C4-2B (cell line): ENCODE measurements around the gene TTLL10.
A peak's percentile ranks its signal among the peaks of the same experiment; 100 is the strongest.
"Not testable (repeated sequence)": the region's sequence is repeated elsewhere in the genome, so short reads cannot be mapped to it uniquely, and the experiment has no call there.

ENCODE experiments used
- H3K27ac ChIP-seq: fragments of 450-650 bp; 2 replicates; pipeline ENCODE4 v1.5.1; 2017
- ZFX ChIP-seq: fragments of 450-650 bp; IDR thresholded peaks from 2 replicates; pipeline ENCODE4 v1.6.1; 2017
- TF ChIP-seq, protein P1 (sequence below): fragments of 450-650 bp; conservative IDR thresholded peaks from 2 replicates; pipeline ENCODE4 v1.5.1; 2017; ENCODE audit warnings: mild to moderate bottlenecking

The TTLL10 gene

DNA sequence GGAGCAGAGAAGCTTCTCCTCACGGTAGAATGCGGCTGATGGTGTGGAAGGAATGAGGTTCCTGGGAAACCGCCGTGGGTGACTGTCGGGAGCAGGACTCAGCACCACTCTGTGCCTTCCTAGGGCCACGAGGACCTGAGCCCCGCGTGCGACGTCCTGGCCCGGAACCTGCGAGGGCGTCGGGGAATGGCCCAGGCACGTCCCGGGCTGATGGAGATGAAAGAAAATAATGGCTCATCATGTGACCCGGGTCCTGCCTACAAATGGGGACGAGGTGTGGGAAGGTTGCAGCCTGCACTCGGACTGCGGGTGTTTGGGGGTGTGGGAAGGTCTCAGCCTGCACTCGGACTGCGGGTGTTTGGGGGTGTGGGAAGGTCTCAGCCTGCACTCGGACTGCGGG, 25.1 kb upstream of the TTLL10 start:
- no peak overlapping the region for H3K27ac ChIP-seq
- TF ChIP-seq, protein P1, sequence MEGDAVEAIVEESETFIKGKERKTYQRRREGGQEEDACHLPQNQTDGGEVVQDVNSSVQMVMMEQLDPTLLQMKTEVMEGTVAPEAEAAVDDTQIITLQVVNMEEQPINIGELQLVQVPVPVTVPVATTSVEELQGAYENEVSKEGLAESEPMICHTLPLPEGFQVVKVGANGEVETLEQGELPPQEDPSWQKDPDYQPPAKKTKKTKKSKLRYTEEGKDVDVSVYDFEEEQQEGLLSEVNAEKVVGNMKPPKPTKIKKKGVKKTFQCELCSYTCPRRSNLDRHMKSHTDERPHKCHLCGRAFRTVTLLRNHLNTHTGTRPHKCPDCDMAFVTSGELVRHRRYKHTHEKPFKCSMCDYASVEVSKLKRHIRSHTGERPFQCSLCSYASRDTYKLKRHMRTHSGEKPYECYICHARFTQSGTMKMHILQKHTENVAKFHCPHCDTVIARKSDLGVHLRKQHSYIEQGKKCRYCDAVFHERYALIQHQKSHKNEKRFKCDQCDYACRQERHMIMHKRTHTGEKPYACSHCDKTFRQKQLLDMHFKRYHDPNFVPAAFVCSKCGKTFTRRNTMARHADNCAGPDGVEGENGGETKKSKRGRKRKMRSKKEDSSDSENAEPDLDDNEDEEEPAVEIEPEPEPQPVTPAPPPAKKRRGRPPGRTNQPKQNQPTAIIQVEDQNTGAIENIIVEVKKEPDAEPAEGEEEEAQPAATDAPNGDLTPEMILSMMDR, result no peak
- TF ChIP-seq ZFX, result no peak

DNA sequence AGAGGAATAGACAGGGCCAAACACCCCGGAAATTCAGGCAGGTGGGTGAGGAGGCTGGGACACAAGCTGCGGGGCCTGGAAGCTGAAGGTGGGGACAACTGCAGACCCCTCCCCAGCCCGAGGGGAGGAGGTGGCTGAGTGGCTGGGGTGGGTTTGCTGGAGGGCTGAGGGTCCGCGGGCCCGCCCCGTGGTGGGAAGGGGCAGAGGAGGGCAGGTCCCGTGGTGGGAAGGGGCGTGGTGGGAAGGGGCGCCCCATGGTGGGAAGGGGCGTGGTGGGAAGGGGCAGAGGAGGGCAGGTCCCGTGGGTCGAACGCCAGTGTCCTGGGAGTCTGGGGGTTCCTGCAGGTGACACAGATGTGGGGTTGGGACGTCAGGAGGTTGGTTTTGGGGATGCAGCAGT, 24.3 kb upstream of the TTLL10 start:
- no peak overlapping the region for H3K27ac ChIP-seq
- TF ChIP-seq, protein P1, result no peak
- no peak for TF ChIP-seq ZFX

DNA sequence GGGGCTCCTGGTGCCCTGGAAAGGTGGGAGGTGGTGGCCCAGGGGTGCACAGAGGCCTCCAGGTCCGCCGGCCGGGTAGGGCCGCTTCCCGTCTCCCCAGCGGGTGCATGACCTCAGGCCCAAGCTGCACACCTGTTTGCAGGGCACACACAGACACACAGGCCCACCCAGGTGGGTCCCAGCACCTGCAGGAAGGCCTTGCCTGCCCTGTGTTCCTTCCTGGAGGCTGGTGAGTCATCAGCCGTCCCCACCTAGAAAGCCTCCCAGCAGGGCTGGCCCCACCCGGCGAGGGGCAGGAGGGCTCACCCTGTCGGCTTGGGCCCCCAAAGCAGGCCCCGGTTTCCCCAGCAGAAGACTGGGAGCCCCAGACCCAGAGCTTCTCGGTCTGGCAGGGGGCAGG, 23.6 kb upstream of the TTLL10 start:
- TF ChIP-seq, protein P1, result no peak
- TF ChIP-seq ZFX, result no peak
- no peak overlapping the region for H3K27ac ChIP-seq

DNA sequence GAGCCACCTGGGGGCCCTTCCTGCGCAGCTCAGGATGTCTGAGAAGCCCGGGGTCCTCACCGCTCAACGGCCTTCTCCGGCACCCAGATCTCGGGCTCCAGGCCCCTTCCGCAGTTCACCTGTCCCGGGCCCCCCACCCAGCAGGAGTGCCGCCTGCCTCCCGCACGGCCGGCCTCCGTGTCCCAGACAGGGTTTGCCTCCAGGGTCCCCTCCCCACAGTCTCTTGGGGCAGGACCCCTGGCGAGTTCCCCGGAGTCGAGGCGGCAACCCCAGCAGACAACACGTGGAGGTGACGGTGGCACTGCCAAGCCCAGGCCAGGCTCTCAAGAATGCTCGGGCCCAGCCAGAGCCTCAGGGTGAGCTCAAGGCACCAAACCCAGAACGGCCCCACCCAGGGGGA, 22.4 kb upstream of the TTLL10 start:
- H3K27ac ChIP-seq, result no peak overlapping the region
- TF ChIP-seq, protein P1, result no peak
- TF ChIP-seq ZFX, result no peak

- not testable (repeated sequence) for H3K27ac ChIP-seq
Measured at GRCh38 chr1:1152431-1152830, 21.2 kb upstream of the TTLL10 start.

- not testable (repeated sequence) for H3K27ac ChIP-seq
Measured at GRCh38 chr1:1153215-1153614, 20.5 kb upstream of the TTLL10 start.

GRCh38 chr1:1153874-1154273, 19.8 kb upstream of the TTLL10 start:
- H3K27ac ChIP-seq, result peak overlapping the region; percentile 17; the same call in 1 of the 2 replicates
- TF ChIP-seq ZFX, result no peak
- TF ChIP-seq, protein P1, result no peak

- no peak overlapping the region for H3K27ac ChIP-seq
- TF ChIP-seq, protein P1, result no peak
- no peak for TF ChIP-seq ZFX
Measured at GRCh38 chr1:1155258-1155657, 18.4 kb upstream of the TTLL10 start.
